ENCODE data around the gene NOM1. TPM values are rescaled to one million over a fixed set of nuclear protein-coding genes. Genes with fewer than 3 reads are reported as not detected.

Gene NOM1
- total RNA-seq, 4 donors from 2014 or later: 8.1 to 77.6 (median 26.7) TPM

DNA sequence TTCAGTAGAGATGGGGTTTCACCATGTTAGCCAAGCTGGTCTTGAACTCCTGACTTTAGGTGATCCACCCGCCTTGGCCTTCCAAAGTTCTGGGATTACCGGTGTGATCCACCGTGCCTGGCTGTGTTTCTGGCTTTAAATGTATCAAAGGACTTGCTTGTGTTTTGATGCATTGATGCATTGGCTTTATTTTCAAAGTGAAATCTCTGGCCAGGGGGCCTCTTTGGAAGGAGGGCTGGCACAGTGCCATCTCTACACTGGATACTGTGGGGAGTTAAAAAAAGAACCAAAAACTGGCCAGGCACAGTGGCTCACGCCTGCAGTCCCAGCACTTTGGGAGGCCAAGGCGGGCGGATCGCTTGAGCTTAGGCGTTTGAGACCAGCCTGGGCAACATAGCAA lies 44.9 kb downstream of the NOM1 start:
- peaks cover 0 to 6% (median under 1%) of the 10 kb centered on the region in 4 donors for H3K4me1 ChIP-seq
- H3K36me3 ChIP-seq: no peaks in the 10 kb centered on the region
- H3K9me3 ChIP-seq: no peaks in the 10 kb centered on the region
- DNase-seq: no peak
- TF ChIP-seq, protein P1, sequence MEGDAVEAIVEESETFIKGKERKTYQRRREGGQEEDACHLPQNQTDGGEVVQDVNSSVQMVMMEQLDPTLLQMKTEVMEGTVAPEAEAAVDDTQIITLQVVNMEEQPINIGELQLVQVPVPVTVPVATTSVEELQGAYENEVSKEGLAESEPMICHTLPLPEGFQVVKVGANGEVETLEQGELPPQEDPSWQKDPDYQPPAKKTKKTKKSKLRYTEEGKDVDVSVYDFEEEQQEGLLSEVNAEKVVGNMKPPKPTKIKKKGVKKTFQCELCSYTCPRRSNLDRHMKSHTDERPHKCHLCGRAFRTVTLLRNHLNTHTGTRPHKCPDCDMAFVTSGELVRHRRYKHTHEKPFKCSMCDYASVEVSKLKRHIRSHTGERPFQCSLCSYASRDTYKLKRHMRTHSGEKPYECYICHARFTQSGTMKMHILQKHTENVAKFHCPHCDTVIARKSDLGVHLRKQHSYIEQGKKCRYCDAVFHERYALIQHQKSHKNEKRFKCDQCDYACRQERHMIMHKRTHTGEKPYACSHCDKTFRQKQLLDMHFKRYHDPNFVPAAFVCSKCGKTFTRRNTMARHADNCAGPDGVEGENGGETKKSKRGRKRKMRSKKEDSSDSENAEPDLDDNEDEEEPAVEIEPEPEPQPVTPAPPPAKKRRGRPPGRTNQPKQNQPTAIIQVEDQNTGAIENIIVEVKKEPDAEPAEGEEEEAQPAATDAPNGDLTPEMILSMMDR (IDR thresholded peaks at IDR 0.05): no peak
- no peak for TF ChIP-seq POLR2A (IDR thresholded peaks at IDR 0.05)
- peaks cover under 1 to 2% of the 10 kb centered on the region in 2 donors for H3K27me3 ChIP-seq
- H3K27ac ChIP-seq: no peak overlapping the region
- no peak overlapping the region for H3K4me3 ChIP-seq

DNA sequence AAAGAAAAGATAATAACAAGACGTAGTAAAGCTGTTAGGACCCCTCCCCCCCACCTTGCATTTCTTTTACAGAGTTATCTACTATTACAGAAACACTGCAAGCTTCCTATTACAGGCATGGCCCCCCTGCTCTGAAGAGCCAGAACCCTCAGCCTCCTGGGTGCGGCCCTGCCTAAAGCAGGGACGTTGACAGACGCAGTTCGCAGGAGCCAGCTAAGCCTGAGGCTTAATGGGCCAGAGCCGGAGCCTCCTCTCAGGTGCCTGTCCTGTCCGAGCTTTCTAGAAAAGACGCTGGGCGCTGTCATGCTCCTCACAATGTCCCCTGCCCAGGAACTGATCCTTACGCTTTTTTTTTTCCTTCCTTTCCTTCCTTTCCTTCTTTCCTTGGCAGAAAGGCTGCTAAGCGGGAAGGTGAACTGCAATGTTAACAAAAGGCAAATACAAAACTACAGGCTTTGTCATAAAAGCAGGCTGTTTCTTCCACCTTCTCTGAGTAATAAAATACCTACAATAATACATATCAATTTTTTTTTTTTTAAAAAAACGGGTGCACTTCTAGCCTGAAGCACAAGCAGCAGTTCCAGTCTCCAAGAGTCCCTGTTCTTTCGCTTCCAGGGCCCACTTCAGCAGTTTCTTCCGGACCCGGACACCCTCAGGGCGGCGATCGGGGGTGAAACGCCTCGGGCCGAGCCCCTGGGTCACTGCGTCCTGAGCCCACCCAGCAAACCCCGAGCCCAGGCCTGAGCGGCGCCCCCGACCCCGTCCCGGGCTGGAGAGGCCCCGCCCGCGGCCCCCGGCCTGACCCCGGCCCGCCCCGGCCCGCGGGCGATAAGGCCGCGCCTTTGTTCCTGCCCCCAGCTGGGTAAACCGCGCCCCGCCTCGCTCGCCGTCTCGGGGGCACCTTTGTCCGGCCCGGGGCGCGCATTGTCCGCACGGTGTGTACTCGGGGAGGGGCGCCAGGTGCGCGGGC lies 49.8 kb downstream of the NOM1 start:
- Histone ChIP-seq H3K27me3 (peaks cover 6 to 29% of the 10 kb centered on the region in 2 donors), H3K4me1 (peaks cover 3 to 38% (median 10%) of the 10 kb centered on the region in 4 donors), H3K27ac (peak overlapping the region in 3 of 4 donors; percentile 83 to 94 (median 86)), H3K9me3 (no peaks in the 10 kb centered on the region), H3K36me3 (no peaks in the 10 kb centered on the region), H3K4me3 (peak overlapping the region; percentile 41 to 89 (median 54))
- TF ChIP-seq, protein P1 (IDR thresholded peaks at IDR 0.05): no peak
- TF ChIP-seq POLR2A (IDR thresholded peaks at IDR 0.05): no peak
- DNase-seq: peak in 2 of 3 donors; percentile 55 to 80

GRCh38 chr7:156999958-157000726 lies 50.6 kb downstream of the NOM1 start:
- H3K4me1 ChIP-seq: peaks cover 3 to 47% (median 10%) of the 10 kb centered on the region in 4 donors
- peak in 2 of 3 donors; percentile 65 to 70 for DNase-seq
- TF ChIP-seq, protein P1 (IDR thresholded peaks at IDR 0.05): peak in 3 of 6 experiments; percentile 23 to 33 (median 32)
- TF ChIP-seq POLR2A (IDR thresholded peaks at IDR 0.05): no peak
- H3K27me3 ChIP-seq: peaks cover 6 to 35% of the 10 kb centered on the region in 2 donors
- H3K4me3 ChIP-seq: peak overlapping the region; percentile 41 to 89 (median 54)
- H3K9me3 ChIP-seq: no peaks in the 10 kb centered on the region
- H3K27ac ChIP-seq: peak overlapping the region in 3 of 4 donors; percentile 83 to 94 (median 86)
- no peaks in the 10 kb centered on the region for H3K36me3 ChIP-seq

- no peaks in the 10 kb centered on the region for H3K9me3 ChIP-seq
- no peaks in the 10 kb centered on the region for H3K36me3 ChIP-seq
- TF ChIP-seq POLR2A (IDR thresholded peaks at IDR 0.05): no peak
- TF ChIP-seq, protein P1 (IDR thresholded peaks at IDR 0.05): no peak
- peak in 1 of 3 donors; percentile 46 for DNase-seq
- H3K27ac ChIP-seq: peak overlapping the region in 3 of 4 donors; percentile 83 to 94 (median 86)
- H3K4me1 ChIP-seq: peaks cover 5 to 54% (median 11%) of the 10 kb centered on the region in 4 donors
- peaks cover 6 to 35% of the 10 kb centered on the region in 2 donors for H3K27me3 ChIP-seq
- peak overlapping the region; percentile 41 to 89 (median 54) for H3K4me3 ChIP-seq
These were observed 51.5 kb downstream of the NOM1 start for GRCh38 chr7:157000741-157001653.
